OCI-LY7 (cell line): ENCODE measurements around the gene FAM32A. TPM values are rescaled to one million over a fixed set of nuclear protein-coding genes. Genes with fewer than 3 reads are reported as not detected.

Source experiments
- BruUV-seq: library from RNA; stranded (reverse); fragments of 400-500 nt; replicated peaks from 2 replicates; lab custom pipeline; 2021; lab: Mats Ljungman, UMichigan
- CTCF ChIA-PET: fragments of 300-600 bp; sonication (Branson Sonifier 250); formaldehyde crosslinking; loops from one replicate; lab custom pipeline; 2022; ENCODE audit warnings: antibody characterized with exemption; ENCODE audit not compliant: unreplicated experiment; lab: Charles Lee
- POLR2A ChIA-PET: fragments of 300-600 bp; sonication (Branson Sonifier 250); formaldehyde crosslinking; loops from one replicate; lab custom pipeline; 2022; ENCODE audit warnings: antibody characterized with exemption; lab: Charles Lee
- DNase-seq: peaks from one replicate; pipeline ENCODE4 v3.0.0-alpha.2; 2015; ENCODE audit warnings: low spot score
- H2AFZ ChIP-seq: fragments of 200-600 bp; sonication (generic), shearing (Covaris generic); 2 replicates; pipeline ENCODE4 v1.6.1; 2014; ENCODE audit warnings: mild to moderate bottlenecking, antibody characterized with exemption, low read length, moderate library complexity
- H3K27ac ChIP-seq: fragments of 200-600 bp; sonication (generic); 2 replicates; pipeline ENCODE4 v1.5.1; 2014; ENCODE audit warnings: mixed run types, low read depth, mild to moderate bottlenecking, moderate library complexity, low read length, inconsistent platforms; ENCODE audit not compliant: poor library complexity, severe bottlenecking
- H3K36me3 ChIP-seq: fragments of 200-600 bp; sonication (generic); 2 replicates; pipeline ENCODE4 v1.6.1; 2014; ENCODE audit warnings: mild to moderate bottlenecking, antibody characterized with exemption, low read length, moderate library complexity, mixed read lengths; ENCODE audit not compliant: insufficient read depth
- H3K4me1 ChIP-seq: fragments of 200-600 bp; sonication (generic); 2 replicates; pipeline ENCODE4 v1.5.1; 2014; ENCODE audit warnings: mild to moderate bottlenecking, low read length; ENCODE audit not compliant: insufficient read depth, poor library complexity, severe bottlenecking
- H3K4me2 ChIP-seq: fragments of 200-600 bp; sonication (generic); 2 replicates; pipeline ENCODE4 v1.6.1; 2014; ENCODE audit warnings: mild to moderate bottlenecking, low read length
- H3K4me3 ChIP-seq: fragments of 200-600 bp; sonication (generic); 2 replicates; pipeline ENCODE4 v1.5.1; 2014; ENCODE audit warnings: mild to moderate bottlenecking, low read depth, low read length; ENCODE audit not compliant: poor library complexity, severe bottlenecking
- H3K79me2 ChIP-seq: fragments of 200-600 bp; sonication (generic); 2 replicates; pipeline ENCODE4 v1.6.1; 2016; ENCODE audit warnings: low read depth, mild to moderate bottlenecking, low read length, moderate library complexity, mixed read lengths; ENCODE audit not compliant: insufficient read depth
- H3K9me2 ChIP-seq: fragments of 200-600 bp; sonication (generic); 2 replicates; pipeline ENCODE4 v1.6.1; 2016; ENCODE audit warnings: mild to moderate bottlenecking, low read length, mixed read lengths; ENCODE audit not compliant: insufficient read depth
- H3K9me3 ChIP-seq: fragments of 200-600 bp; sonication (generic); 2 replicates; pipeline ENCODE4 v1.6.1; 2014; ENCODE audit warnings: mild to moderate bottlenecking, mixed run types, low read length, mixed read lengths
- H4K20me1 ChIP-seq: fragments of 200-600 bp; sonication (generic); 2 replicates; pipeline ENCODE4 v1.6.1; 2014; ENCODE audit warnings: mild to moderate bottlenecking, antibody characterized with exemption, low read length, moderate library complexity, mixed read lengths; ENCODE audit not compliant: insufficient read depth
- EZH2phosphoT487 ChIP-seq: fragments of 200-600 bp; sonication (generic); IDR thresholded peaks from 2 replicates; pipeline ENCODE4 v1.6.1; 2018; ENCODE audit warnings: low read depth, borderline replicate concordance, mild to moderate bottlenecking, mixed run types, antibody characterized with exemption, low read length, moderate library complexity, mixed read lengths
- intact Hi-C: fragments of 100-400 bp; cut with micrococcal nuclease; formaldehyde crosslinking; loops from one replicate; pipeline ENCODE4 v1.10.0; 2022; ENCODE audit not compliant: unreplicated experiment
- total RNA-seq, 2 experiments: library from RNA; depleted of rRNA in 1 of 2; stranded (reverse); fragments of >200 nt in 1 of 2; shearing (Covaris generic) in 1 of 2; gene quantifications; 2 replicates each; pipeline ENCODE4 v1.2.3, GENCODE V29; 2014 to 2022
- TF ChIP-seq, protein P1 (sequence below): fragments of 200-600 bp; sonication (generic); conservative IDR thresholded peaks from 2 replicates; pipeline ENCODE4 v1.5.1; 2014; ENCODE audit warnings: mild to moderate bottlenecking, antibody characterized with exemption, low read length, moderate library complexity, mixed read lengths

The FAM32A gene
- total RNA-seq, 2 experiments from 2014 or later, result 64.5 to 71.0 TPM

DNA sequence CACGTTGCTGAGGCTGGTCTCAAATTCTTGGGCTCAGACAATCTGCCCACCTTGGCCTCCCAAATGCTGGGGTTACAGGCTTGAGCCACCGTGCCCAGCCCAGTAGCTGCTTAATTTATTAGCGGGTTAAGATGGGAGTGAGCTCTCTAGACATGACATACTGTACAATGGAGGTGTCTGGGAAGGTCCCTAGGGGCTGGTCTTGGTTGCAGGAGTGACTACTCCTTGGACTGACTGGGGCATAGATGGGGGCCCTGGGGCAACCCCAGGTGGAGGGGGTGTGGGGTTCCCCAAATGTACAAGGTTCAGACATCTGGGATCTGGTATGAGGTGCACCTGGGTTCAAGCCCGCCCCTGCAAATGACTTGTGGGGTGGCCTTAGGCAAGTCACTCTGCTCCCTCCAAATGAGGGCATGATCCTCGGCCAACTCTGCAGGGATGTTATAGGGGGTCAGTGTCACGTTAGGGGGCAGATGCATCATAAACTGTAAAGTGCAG, 24.7 kb upstream of the FAM32A start:
- Histone ChIP-seq H3K4me1 (peaks cover 18% of the 10 kb centered on the region), H3K79me2 (no peaks in the 10 kb centered on the region), H4K20me1 (no peaks in the 10 kb centered on the region), H3K36me3 (peaks cover 30% of the 10 kb centered on the region), H3K4me3 (no peak overlapping the region), H2AFZ (no peak overlapping the region), H3K9me2 (no peaks in the 10 kb centered on the region), H3K9me3 (no peaks in the 10 kb centered on the region), H3K27ac (no peak overlapping the region), H3K4me2 (no peak overlapping the region)
- no TSS peak for BruUV-seq
- intact Hi-C loops, result no loop called here
- no peak for DNase-seq
- ChIA-PET POLR2A (no interaction called here), CTCF (no interaction called here)
- TF ChIP-seq, protein P1, sequence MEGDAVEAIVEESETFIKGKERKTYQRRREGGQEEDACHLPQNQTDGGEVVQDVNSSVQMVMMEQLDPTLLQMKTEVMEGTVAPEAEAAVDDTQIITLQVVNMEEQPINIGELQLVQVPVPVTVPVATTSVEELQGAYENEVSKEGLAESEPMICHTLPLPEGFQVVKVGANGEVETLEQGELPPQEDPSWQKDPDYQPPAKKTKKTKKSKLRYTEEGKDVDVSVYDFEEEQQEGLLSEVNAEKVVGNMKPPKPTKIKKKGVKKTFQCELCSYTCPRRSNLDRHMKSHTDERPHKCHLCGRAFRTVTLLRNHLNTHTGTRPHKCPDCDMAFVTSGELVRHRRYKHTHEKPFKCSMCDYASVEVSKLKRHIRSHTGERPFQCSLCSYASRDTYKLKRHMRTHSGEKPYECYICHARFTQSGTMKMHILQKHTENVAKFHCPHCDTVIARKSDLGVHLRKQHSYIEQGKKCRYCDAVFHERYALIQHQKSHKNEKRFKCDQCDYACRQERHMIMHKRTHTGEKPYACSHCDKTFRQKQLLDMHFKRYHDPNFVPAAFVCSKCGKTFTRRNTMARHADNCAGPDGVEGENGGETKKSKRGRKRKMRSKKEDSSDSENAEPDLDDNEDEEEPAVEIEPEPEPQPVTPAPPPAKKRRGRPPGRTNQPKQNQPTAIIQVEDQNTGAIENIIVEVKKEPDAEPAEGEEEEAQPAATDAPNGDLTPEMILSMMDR, result no peak
- TF ChIP-seq EZH2phosphoT487, result no peak

DNA sequence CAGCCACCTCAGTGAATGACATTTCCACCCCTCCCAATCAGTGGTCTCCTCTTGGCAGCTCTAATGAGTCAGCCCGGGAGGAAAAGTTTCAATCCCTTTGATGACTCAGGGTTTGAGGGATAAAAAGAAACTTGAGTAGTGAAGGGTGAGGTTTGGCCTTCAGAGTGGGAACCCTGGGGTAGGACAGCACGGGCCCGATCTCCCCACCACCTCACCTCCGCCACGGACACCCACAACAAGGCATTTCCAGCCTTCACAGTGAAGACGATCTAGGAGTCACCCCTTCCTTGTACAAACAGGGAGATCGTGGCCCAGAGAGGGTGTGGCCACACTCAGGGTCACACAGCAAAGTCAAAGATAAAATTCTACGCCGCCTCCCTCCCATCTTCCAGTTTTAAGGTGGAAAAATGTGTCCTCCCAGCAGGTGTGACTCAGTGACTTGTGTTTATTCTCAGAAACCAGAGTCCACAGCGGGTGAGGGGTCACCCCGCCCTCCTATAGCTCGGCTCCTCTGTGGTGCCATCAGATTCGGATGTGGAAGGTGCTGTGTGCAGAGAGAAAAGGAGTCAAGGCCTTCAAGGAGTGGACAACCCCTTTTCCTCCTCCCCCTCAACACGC, 24.2 kb upstream of the FAM32A start:
- no peak overlapping the region for H3K4me3 ChIP-seq
- no peaks in the 10 kb centered on the region for H3K9me2 ChIP-seq
- H3K79me2 ChIP-seq, result no peaks in the 10 kb centered on the region
- TF ChIP-seq, protein P1, result no peak
- no peak for TF ChIP-seq EZH2phosphoT487
- no peak overlapping the region for H2AFZ ChIP-seq
- intact Hi-C loops, result no loop called here
- H4K20me1 ChIP-seq, result no peaks in the 10 kb centered on the region
- peaks cover 13% of the 10 kb centered on the region for H3K4me1 ChIP-seq
- peaks cover 25% of the 10 kb centered on the region for H3K36me3 ChIP-seq
- H3K9me3 ChIP-seq, result no peaks in the 10 kb centered on the region
- H3K4me2 ChIP-seq, result no peak overlapping the region
- no peak overlapping the region for H3K27ac ChIP-seq
- ChIA-PET POLR2A (no interaction called here), CTCF (no interaction called here)
- no peak for DNase-seq
- BruUV-seq, result no TSS peak

- ChIA-PET POLR2A (interaction anchor here (1.4 kb wide), 1 partner anchor 10 kb away, joined by 9 read pairs; no protein-coding TSS in a partner anchor), CTCF (no interaction called here)
- Histone ChIP-seq H3K4me1 (peaks cover 6% of the 10 kb centered on the region), H3K4me2 (no peak overlapping the region), H3K79me2 (no peaks in the 10 kb centered on the region), H3K9me3 (no peaks in the 10 kb centered on the region), H3K9me2 (no peaks in the 10 kb centered on the region), H3K36me3 (peaks cover 17% of the 10 kb centered on the region), H3K27ac (no peak overlapping the region), H4K20me1 (no peaks in the 10 kb centered on the region), H2AFZ (no peak overlapping the region), H3K4me3 (no peak overlapping the region)
- BruUV-seq, result no TSS peak
- intact Hi-C loops, result no loop called here
- no peak for DNase-seq
- TF ChIP-seq EZH2phosphoT487, result no peak
- TF ChIP-seq, protein P1, result no peak
Observed at GRCh38 chr19:16161840-16162239, 23.4 kb upstream of the FAM32A start.
